ENCODE measurements around the gene OR10H1.

- TF ChIP-seq CTCF (IDR thresholded peaks at IDR 0.05): no peak
- peak; percentile 88 to 98 for TF ChIP-seq POLR2AphosphoS5 (IDR thresholded peaks at IDR 0.05; ENCODE audit: insufficient read depth in 1 of 2, low read depth in 1 of 2)
Observed at GRCh38 chr19:15836330-15837220, 21.1 kb upstream of the OR10H1 start.

All from vagina (tissue), 2 donors.